Keratinocyte (primary cell): ENCODE measurements around the gene SLC7A7. TPM values are rescaled to one million over a fixed set of nuclear protein-coding genes. Genes with fewer than 3 reads are reported as not detected.
"Not testable (repeated sequence)": the region's sequence is repeated elsewhere in the genome, so short reads cannot be mapped to it uniquely, and the experiment has no call there.

Experiments
- DNase-seq: peaks from one replicate; pipeline ENCODE4 v3.0.0-alpha.2; 2011; ENCODE audit warnings: low read depth, missing footprints, low spot score
- FAIRE-seq: peaks from 2 replicates; lab custom pipeline; 2011; peaks lifted over from hg19 to GRCh38; lab: Jason Lieb, UNC
- H2AFZ ChIP-seq: 2 replicates; pipeline ENCODE4 v1.6.0; 2012; ENCODE audit warnings: low read length, control low read depth, inconsistent platforms; ENCODE audit not compliant: control insufficient read depth
- H3K27ac ChIP-seq: 2 replicates; pipeline ENCODE4 v1.5.1; 2011; ENCODE audit warnings: low read length; ENCODE audit not compliant: control insufficient read depth, insufficient read depth
- H3K27me3 ChIP-seq: 3 replicates; pipeline ENCODE4 v1.6.0; 2011; ENCODE audit warnings: low read length; ENCODE audit not compliant: control insufficient read depth, insufficient read depth; ENCODE audit errors: extremely low read depth
- H3K36me3 ChIP-seq, 2 experiments: 2 replicates in 1 of 2; 3 replicates in 1 of 2; pipeline ENCODE4 v1.5.1; 2011; ENCODE audit warnings: low read length in 2 of 2, mild to moderate bottlenecking in 1 of 2; ENCODE audit not compliant: control insufficient read depth in 2 of 2, insufficient read depth in 2 of 2; ENCODE audit errors: extremely low read depth in 1 of 2
- H3K4me1 ChIP-seq: 3 replicates; pipeline ENCODE4 v1.5.1; 2011; ENCODE audit warnings: low read length; ENCODE audit not compliant: control insufficient read depth, insufficient read depth; ENCODE audit errors: extremely low read depth
- H3K4me2 ChIP-seq: 3 replicates; pipeline ENCODE4 v1.6.0; 2011; ENCODE audit warnings: low read depth, low read length; ENCODE audit not compliant: control insufficient read depth, insufficient read depth; ENCODE audit errors: extremely low read depth
- H3K4me3 ChIP-seq, 3 experiments: fragments of 200-600 bp in 1 of 3; sonication (generic) in 1 of 3; 2 replicates in 2 of 3; 3 replicates in 1 of 3; pipeline ENCODE4 v1.5.1; 2011 to 2016; ENCODE audit warnings: low read length in 3 of 3, mild to moderate bottlenecking in 3 of 3, control low read depth in 2 of 3, inconsistent platforms in 1 of 3, low read depth in 1 of 3, mixed read lengths in 1 of 3, mixed run types in 1 of 3, moderate library complexity in 1 of 3; ENCODE audit not compliant: control insufficient read depth in 2 of 3, insufficient read depth in 2 of 3; ENCODE audit errors: extremely low read depth in 1 of 3
- H3K79me2 ChIP-seq: 2 replicates; pipeline ENCODE4 v1.6.0; 2012; ENCODE audit warnings: low read length; ENCODE audit not compliant: control insufficient read depth, insufficient read depth
- H3K9ac ChIP-seq: 3 replicates; pipeline ENCODE4 v1.6.0; 2011; ENCODE audit warnings: low read length; ENCODE audit not compliant: control insufficient read depth, insufficient read depth; ENCODE audit errors: extremely low read depth
- H3K9me1 ChIP-seq: 3 replicates; pipeline ENCODE4 v1.6.0; 2011; ENCODE audit warnings: low read length; ENCODE audit not compliant: control insufficient read depth, insufficient read depth; ENCODE audit errors: extremely low read depth
- H3K9me3 ChIP-seq: 2 replicates; pipeline ENCODE4 v1.5.1; 2012; ENCODE audit warnings: low read depth, low read length; ENCODE audit not compliant: control insufficient read depth
- H4K20me1 ChIP-seq: 3 replicates; pipeline ENCODE4 v1.6.0; 2011; ENCODE audit warnings: low read length; ENCODE audit not compliant: control insufficient read depth, insufficient read depth; ENCODE audit errors: extremely low read depth
- EZH2 ChIP-seq: IDR thresholded peaks from one replicate; pipeline ENCODE4 v1.6.1; 2012; ENCODE audit warnings: inconsistent platforms, mild to moderate bottlenecking, low read length, moderate library complexity
- dilution Hi-C: fragments of 300-500 bp; cut with MboI; formaldehyde crosslinking; loops from one replicate; pipeline ENCODE4 v1.7.0; 2020; ENCODE audit warnings: low sequenced_read_pairs; ENCODE audit not compliant: extremely low pct_ligation_motif_present
- polyA plus RNA-seq, 5 experiments: library from polyadenylated mRNA; depleted of rRNA in 3 of 5; stranded (reverse) in 3 of 5; stranded (forward) in 1 of 5; unstranded in 1 of 5; fragments of >200 nt; gene quantifications; 1 replicate in 1 of 5; 2 replicates in 3 of 5; 3 replicates in 1 of 5; pipeline versions ENCODE4 v1.2.1 to v1.2.3, GENCODE V29; 2011 to 2012; ENCODE audit warnings: missing spikeins in 2 of 5, low read depth in 1 of 5, low replicate concordance in 1 of 5
- TF ChIP-seq, protein P1 (sequence below), 3 experiments: IDR thresholded peaks in 1 of 3; conservative IDR thresholded peaks in 1 of 3; optimal IDR thresholded peaks in 1 of 3; 2 replicates in 2 of 3; 3 replicates in 1 of 3; pipeline versions ENCODE3 to v1.5.1; 2011; ENCODE audit warnings: low read length in 3 of 3, mild to moderate bottlenecking in 3 of 3, moderate library complexity in 2 of 3, control low read depth in 1 of 3, inconsistent platforms in 1 of 3; ENCODE audit not compliant: insufficient read depth in 2 of 3; ENCODE audit errors: extremely low read depth in 1 of 3

SLC7A7 gene
- polyA plus RNA-seq, 1 donor (not counting 4 experiments of a cell fraction or from before 2014, with no cell fraction given) = 0.20 TPM

GRCh38 chr14:22735096-22735495, 80.1 kb downstream of the SLC7A7 start:
- Histone ChIP-seq H3K4me3 (no peak overlapping the region), H3K9ac (no peak overlapping the region), H3K79me2 (no peaks in the 10 kb centered on the region), H3K9me1 (no peaks in the 10 kb centered on the region), H4K20me1 (no peaks in the 10 kb centered on the region), H3K27ac (no peak overlapping the region), H3K36me3 (no peaks in the 10 kb centered on the region), H3K27me3 (no peaks in the 10 kb centered on the region), H3K9me3 (no peaks in the 10 kb centered on the region), H2AFZ (no peak overlapping the region), H3K4me2 (no peak overlapping the region), H3K4me1 (no peaks in the 10 kb centered on the region)
- no peak for FAIRE-seq
- dilution Hi-C loops = no loop called here
- no peak for DNase-seq
- TF ChIP-seq EZH2 = no peak
- TF ChIP-seq, protein P1, sequence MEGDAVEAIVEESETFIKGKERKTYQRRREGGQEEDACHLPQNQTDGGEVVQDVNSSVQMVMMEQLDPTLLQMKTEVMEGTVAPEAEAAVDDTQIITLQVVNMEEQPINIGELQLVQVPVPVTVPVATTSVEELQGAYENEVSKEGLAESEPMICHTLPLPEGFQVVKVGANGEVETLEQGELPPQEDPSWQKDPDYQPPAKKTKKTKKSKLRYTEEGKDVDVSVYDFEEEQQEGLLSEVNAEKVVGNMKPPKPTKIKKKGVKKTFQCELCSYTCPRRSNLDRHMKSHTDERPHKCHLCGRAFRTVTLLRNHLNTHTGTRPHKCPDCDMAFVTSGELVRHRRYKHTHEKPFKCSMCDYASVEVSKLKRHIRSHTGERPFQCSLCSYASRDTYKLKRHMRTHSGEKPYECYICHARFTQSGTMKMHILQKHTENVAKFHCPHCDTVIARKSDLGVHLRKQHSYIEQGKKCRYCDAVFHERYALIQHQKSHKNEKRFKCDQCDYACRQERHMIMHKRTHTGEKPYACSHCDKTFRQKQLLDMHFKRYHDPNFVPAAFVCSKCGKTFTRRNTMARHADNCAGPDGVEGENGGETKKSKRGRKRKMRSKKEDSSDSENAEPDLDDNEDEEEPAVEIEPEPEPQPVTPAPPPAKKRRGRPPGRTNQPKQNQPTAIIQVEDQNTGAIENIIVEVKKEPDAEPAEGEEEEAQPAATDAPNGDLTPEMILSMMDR (optimal IDR thresholded peaks at IDR 0.05 in 1 of 3, IDR thresholded peaks at IDR 0.05 in 1 of 3, conservative IDR thresholded peaks at IDR 0.05 in 1 of 3; ENCODE audit: extremely low read depth in 1 of 3, insufficient read depth in 2 of 3, low read length in 3 of 3) = no peak

- H3K4me3 ChIP-seq = no peak overlapping the region
- H3K79me2 ChIP-seq = no peaks in the 10 kb centered on the region
- no peak overlapping the region for H3K4me2 ChIP-seq
- H3K27ac ChIP-seq = no peak overlapping the region
- no peaks in the 10 kb centered on the region for H3K9me3 ChIP-seq
- H3K4me1 ChIP-seq = no peaks in the 10 kb centered on the region
- no peak for FAIRE-seq
- no peaks in the 10 kb centered on the region for H3K36me3 ChIP-seq
- no peaks in the 10 kb centered on the region for H3K27me3 ChIP-seq
- TF ChIP-seq, protein P1 (optimal IDR thresholded peaks at IDR 0.05 in 1 of 3, IDR thresholded peaks at IDR 0.05 in 1 of 3, conservative IDR thresholded peaks at IDR 0.05 in 1 of 3; ENCODE audit: extremely low read depth in 1 of 3, insufficient read depth in 2 of 3, low read length in 3 of 3) = no peak
- TF ChIP-seq EZH2 = no peak
- no peaks in the 10 kb centered on the region for H3K9me1 ChIP-seq
- H4K20me1 ChIP-seq = no peaks in the 10 kb centered on the region
- no peak for DNase-seq
- H2AFZ ChIP-seq = no peak overlapping the region
- H3K9ac ChIP-seq = no peak overlapping the region
- dilution Hi-C loops = no loop called here
Observed at GRCh38 chr14:22733829-22734228, 81.4 kb downstream of the SLC7A7 start.

GRCh38 chr14:22732062-22732461, 83.2 kb downstream of the SLC7A7 start:
- dilution Hi-C loops, FAIRE-seq, H4K20me1 ChIP-seq, H3K9me3 ChIP-seq, DNase-seq, H3K4me3 ChIP-seq, H3K4me2 ChIP-seq, H3K36me3 ChIP-seq, H2AFZ ChIP-seq, H3K9ac ChIP-seq, H3K9me1 ChIP-seq, H3K27me3 ChIP-seq, H3K79me2 ChIP-seq, H3K27ac ChIP-seq, H3K4me1 ChIP-seq: not testable (repeated sequence)
